Measurements from ENCODE around the gene LSM7. TPM values are rescaled to one million over a fixed set of nuclear protein-coding genes. Genes with fewer than 3 reads are reported as not detected.

LSM7 gene
- polyA plus RNA-seq, 12 donors: 51.9 to 73.7 (median 62.8) TPM; not detected in 1

GRCh38 chr19:2326699-2327360, 1.6 kb downstream of the LSM7 start:
- DNase-seq: no peak

GRCh38 chr19:2325281-2326046, 2.9 kb downstream of the LSM7 start:
- no peak for DNase-seq

GRCh38 chr19:2324220-2324948, 4.0 kb downstream of the LSM7 start:
- DNase-seq: no peak

- no peak for DNase-seq
These were observed 4.7 kb downstream of the LSM7 start for GRCh38 chr19:2323707-2324106.

GRCh38 chr19:2321565-2322283, 6.7 kb downstream of the LSM7 start:
- no peak for DNase-seq

GRCh38 chr19:2320939-2321338, 7.4 kb downstream of the LSM7 start:
- no peak for DNase-seq

GRCh38 chr19:2320049-2320448, 8.3 kb downstream of the LSM7 start:
- no peak for DNase-seq

GRCh38 chr19:2319551-2319950, 8.8 kb downstream of the LSM7 start:
- no peak for DNase-seq

GRCh38 chr19:2318923-2319322, 9.5 kb downstream of the LSM7 start:
- no peak for DNase-seq

- DNase-seq: no peak
These were observed 10.6 kb downstream of the LSM7 start for GRCh38 chr19:2317756-2318155.

GRCh38 chr19:2317300-2317699, 11.1 kb downstream of the LSM7 start:
- DNase-seq: no peak

- no peak for DNase-seq
These were observed 12.5 kb downstream of the LSM7 start for GRCh38 chr19:2315818-2316353.

- DNase-seq: no peak
These were observed 13.1 kb downstream of the LSM7 start for GRCh38 chr19:2315121-2315817.

GRCh38 chr19:2312820-2313501, 15.4 kb downstream of the LSM7 start:
- DNase-seq: no peak

GRCh38 chr19:2311093-2311492, 17.3 kb downstream of the LSM7 start:
- DNase-seq: no peak

GRCh38 chr19:2309734-2310362, 18.5 kb downstream of the LSM7 start:
- no peak for DNase-seq

- DNase-seq: no peak
These were observed 20.3 kb downstream of the LSM7 start, which contains the start of gene LINGO3 for GRCh38 chr19:2308114-2308556. Gene LINGO3, minus strand, starts transcription at chr19:2308154. Its CDS starts 16,378 bp downstream, at chr19:2291776.

GRCh38 chr19:2307518-2308012, 20.8 kb downstream of the LSM7 start:
- DNase-seq: no peak

- DNase-seq: no peak
These were observed 21.4 kb downstream of the LSM7 start for GRCh38 chr19:2306971-2307370.

All from muscle of arm (tissue), 12 donors.